ENCODE data around the gene SLMAP.

SLMAP gene

DNA sequence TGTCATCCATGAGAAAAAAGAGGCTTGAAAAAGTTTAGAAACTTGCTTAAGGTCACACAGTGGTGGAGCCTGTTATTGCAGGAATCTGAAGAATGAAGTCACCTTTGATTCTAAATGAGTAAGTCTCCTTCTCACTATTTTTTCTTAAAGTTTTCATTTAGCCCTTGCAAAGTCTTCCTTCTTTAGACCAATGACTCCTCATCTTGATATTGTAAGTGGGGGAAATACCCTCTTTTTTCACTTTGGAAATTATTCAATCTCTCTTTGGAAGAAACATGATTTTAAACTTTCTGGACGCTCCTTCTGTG is 787 bp upstream of the SLMAP start:
- no peak for FAIRE-seq

DNA sequence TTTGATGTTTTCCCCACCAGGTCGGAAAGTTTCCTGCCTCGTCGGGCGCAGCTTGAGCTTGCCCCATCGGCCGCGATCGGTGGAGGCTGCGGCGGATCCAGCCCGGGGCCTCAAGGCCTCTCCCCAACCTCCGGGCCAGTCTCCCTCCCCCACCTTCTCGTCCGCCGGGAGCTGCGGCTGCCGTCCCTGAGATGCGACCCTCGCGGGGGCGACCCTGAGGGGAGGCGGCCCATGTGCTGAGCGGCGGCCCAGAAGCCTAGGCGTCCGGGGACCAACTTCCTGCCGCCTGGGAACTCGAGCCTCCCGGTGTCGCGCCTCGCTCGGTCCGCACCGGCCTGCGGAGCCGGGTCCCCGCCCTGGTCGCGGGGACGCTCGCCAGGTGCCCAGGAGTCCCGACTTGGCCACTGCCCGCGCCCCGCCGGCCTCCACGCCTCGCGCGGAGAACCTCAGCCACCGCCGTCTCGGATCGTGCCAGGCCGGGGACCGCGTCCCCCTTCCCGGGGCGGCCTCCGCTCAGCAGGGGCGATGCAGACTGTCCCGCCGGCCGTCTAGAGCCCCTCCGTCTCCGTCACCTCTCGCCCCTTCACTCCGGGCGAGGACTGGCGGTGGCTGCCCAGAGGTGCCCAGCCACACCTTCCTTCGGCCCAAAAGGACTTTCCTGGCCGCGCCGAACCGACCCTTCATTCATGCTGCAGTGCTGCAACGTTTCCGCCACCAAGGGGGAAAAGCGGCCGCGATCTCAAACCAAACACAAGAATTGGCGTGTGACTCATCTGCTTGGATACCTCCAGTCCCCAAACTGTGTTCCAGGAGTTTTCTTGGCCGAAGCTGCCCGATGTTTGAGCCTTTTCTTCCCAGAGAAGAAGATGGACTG is 656 bp downstream of the SLMAP start:
- no peak for FAIRE-seq

DNA sequence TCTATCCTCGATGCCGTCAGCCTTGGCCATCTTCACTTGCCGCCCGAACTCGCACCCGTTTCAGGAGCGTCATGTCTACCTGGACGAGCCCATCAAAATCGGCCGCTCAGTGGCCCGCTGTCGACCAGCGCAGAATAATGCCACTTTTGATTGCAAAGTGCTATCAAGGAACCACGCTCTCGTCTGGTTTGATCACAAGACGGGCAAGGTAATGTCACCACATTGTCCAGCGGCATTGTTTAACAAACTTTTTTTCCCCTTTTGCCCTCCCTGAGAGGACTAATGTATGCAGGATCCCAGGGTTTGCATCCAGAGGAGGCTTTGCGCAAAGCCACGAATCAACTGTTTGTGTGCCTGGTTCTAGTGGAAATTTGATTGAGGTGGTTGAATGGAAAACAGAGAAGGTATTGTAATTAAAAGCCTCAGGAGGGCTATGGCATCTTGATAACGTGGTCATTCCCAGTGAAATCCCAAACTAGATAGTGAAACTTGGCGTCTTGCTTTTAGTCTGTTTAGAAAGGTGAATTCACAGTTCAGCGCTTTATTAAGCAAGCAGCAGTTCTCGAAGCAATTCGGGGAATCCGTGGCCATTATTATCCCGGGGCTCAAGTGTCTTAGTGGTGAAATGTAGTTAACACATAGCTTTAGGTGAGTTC is 1.7 kb downstream of the SLMAP start:
- no peak for FAIRE-seq

GRCh38 chr3:57758686-57759085 is 2.6 kb downstream of the SLMAP start:
- FAIRE-seq, result no peak

DNA sequence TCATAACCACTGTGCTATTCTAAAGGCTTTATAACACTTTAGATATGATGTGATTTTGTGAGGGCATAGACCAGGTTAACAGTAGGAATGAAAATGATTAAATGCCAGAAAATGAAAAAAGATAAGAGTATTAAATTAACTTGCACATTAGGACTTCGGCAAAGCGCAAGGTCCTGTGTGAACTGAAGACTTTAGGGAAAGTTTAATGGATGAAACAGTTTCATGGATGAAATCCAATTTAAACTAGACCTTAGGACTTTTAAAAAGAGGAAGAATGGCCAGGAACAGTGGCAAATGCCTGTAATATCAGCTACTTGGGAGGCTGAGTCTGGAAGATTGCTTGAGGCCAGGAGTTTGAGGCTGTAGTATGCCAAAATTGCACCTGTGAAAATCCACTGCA is 8.7 kb downstream of the SLMAP start:
- FAIRE-seq, result no peak

DNA sequence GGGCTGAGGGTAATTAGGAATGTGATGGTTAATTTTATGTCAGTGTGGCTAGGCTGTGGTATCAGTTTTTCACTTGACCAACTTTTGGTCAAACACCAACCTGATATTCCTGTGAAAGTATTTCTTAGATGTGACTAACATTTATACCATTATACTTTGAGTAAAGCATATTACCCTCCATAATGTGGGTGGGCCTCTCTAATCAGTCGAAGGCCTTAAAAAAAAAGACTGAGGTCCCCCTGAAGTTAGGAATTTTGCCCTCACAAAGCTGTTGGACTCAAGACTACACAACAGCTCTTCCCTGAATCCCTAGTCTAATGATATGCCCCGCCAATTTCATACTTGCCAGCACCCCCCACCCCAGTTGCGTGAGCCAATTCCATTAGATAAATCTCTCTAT is 12.5 kb downstream of the SLMAP start:
- FAIRE-seq, result no peak

GRCh38 chr3:57770009-57770827 is 14.1 kb downstream of the SLMAP start:
- FAIRE-seq, result no peak

GRCh38 chr3:57772251-57772650 is 16.1 kb downstream of the SLMAP start:
- FAIRE-seq, result no peak

- FAIRE-seq, result peak; percentile 24
These were observed 21.7 kb downstream of the SLMAP start for GRCh38 chr3:57777774-57778173.

DNA sequence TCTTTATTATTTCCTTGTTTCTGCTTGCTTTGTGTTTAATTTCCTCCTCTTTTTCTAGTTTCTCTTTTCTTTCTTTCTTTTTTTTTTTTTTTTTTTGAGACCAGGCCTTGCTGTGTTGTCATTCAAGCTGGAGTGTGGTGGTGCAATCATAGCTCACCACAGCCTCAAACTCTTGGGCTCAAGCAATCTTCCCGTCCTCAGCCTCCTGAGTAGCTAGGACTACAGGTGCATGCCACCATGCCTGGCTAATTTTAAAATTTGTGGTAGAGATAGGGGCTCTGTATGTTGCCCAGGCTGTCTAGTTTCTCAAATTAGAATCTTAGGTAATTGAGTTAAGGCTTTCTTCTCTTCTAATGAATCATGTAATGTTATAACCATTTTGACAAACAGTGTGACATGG is 22.4 kb downstream of the SLMAP start:
- no peak for FAIRE-seq

- no peak for FAIRE-seq
These were observed 23.6 kb downstream of the SLMAP start for GRCh38 chr3:57779666-57780065.

DNA sequence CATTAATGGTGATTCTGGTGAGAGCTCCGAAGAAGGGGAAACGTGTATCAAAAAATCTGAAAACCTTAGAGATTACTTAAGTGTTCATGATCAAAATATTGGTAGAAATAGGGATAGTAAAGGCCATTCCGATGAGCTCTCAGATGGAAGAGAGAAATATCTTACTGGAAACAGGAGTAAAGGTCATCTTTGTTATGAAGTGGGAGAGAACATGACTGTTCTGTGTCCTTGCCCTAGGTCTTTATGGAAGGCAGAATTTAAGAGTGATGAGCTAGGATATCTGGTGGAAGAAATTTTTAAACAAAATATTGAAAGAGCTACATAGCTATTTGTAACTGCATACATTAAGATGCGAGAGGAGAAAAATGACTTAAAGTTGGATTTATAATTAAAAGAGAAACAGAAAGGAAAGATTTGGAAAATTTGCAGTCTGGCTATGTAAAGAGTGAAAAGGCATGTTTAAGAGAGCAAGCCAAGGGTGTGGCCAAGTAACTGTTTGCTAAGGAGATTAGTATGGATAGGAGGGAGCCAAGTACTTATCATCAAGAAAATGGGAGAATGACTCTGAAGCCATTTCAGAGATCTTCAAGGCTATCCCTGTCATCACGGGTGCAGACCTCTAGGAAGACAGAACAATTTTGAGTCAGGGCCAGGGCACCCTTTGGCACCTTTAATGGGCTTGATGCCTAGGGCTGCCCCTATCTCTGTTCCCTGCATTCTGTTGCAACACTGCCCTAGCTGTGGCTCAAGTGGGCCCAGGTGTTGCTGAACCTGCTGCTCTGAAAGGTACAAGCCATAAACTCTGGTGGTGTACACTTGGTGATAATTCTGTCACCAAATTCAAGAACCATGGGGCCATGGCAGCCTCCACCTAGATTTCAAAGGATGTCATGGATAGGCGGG is 27.3 kb downstream of the SLMAP start:
- FAIRE-seq, result no peak

- no peak for FAIRE-seq
These were observed 28.1 kb downstream of the SLMAP start for GRCh38 chr3:57784089-57784735.

DNA sequence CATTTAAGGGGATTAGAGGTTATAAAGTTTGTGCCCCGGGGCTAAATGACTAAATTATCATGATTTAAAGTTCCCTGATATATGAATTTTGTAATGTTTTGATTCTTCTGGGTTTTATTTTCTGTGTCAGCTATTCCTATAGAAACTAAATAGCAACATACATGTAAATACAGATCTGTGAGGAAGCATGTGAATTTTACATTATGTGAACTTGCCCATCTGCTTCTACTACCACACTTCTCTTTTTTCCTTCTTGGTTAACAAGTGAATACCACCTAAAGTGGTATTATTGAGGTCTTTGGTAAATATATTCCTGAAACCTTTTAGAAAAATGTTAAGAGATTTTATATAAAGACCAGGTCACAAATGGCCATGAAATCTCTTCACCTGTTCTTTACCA is 29.3 kb downstream of the SLMAP start:
- no peak for FAIRE-seq

DNA sequence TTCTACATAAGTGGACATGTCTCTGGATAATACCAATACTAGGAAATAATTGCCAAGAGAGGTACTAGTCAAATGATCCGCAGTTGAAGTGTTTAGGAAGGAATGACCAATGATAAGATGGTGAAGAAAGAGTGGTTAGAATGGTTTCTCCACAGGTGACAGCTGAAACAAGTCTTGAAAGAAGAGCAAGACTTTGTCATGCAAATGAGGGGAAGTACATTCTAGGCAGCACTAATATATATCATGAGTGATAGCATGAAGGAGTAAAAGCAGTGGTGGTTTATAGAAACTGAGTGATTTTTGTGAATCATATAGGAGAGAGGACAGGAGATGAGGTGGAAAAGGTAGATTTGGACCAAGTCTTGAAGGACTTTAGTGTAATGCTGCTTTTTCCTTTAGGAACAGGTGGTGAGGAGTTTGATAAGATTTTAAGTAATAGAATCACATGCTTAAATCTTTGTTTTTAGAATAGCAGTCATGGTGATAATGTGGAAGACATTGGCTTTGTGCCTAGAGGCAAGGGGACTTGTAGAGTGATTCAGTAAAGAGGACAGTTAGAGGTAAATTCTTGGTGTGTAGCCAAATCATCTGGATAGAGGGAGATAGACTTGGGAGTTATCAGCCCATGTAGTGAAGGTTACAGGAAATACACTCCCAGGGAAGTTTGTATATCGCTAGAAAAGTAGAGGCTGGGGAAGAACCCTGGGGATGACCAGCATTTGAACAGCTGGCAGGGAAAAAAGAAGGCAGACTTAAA is 31.9 kb downstream of the SLMAP start:
- FAIRE-seq, result no peak

DNA sequence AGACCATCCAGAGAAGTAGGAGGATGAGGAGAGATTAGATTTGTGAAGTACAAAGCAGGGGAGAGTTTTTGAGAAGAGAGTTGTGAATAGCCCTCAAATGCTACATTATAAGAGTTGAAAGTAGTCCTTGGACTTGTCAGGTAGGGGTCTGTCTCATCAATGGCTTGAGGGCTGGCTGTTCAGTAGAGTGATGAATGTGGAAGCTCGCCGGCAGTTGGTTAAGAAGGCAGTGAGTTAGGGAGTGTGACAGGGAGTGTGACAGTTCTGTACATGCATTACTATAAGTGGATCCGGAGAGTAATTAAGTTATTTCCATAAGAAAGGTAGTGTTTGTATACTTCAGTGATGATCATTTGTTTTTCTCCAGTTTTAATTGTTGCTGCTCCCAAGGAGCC is 32.5 kb downstream of the SLMAP start:
- FAIRE-seq, result no peak

DNA sequence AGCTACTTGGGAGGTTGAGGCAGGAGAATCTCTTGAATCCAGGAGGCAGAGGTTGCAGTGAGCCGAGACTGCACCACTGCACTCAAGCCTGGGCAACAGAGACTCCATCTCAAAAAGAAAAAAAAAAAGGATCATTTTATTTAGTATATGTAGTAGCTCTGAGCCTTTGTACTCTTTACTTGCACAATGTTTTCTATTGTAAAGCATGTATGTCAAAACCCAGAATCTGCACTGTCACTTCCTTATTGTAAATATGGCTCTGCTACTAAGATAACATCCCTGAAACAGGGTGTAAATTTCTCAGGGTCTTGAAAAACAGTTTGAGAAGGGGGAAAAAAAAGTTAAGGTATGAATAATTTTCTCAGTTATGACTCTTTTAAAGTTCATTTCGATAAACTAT is 35.1 kb downstream of the SLMAP start:
- FAIRE-seq, result no peak

GRCh38 chr3:57792198-57792597 is 36.1 kb downstream of the SLMAP start:
- no peak for FAIRE-seq

- FAIRE-seq, result no peak
These were observed 37.7 kb downstream of the SLMAP start for GRCh38 chr3:57793737-57794187.

GRCh38 chr3:57794501-57794900 is 38.4 kb downstream of the SLMAP start:
- FAIRE-seq, result no peak

DNA sequence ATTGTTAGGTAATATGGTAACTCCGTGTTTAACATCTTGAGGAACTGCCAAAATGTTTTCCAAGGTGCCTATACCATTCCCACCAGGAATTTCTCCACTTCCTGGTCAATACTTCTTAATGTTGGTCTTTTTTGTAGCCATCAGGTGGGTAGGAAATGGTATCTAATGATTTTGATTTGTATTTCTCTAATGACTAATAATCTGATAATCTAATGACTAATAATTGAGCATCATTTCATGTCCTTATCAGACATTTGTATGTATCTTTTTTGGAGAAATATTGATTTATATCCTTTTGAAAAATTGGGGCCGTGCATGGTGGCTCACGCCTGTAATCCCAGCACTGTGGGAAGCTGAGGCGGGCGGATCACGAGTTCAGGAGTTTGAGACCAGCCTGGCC is 38.8 kb downstream of the SLMAP start:
- no peak for FAIRE-seq
